Right lobe of liver (tissue), 4 donors: ENCODE data around the gene TMEM132D.

Source experiments
- POLR2A ChIP-seq: fragments of 450-650 bp; IDR thresholded peaks from one replicate; pipeline ENCODE4 v1.6.1; 2017; ENCODE audit warnings: antibody characterized with exemption, mild to moderate bottlenecking
- TF ChIP-seq, protein P1 (sequence below), 4 donors: fragments of 200-600 bp in 3 of 4; fragments of 450-650 bp in 1 of 4; IDR thresholded peaks; one replicate each; pipeline versions ENCODE4 v1.5.1 to v1.8.0; 2016 to 2022; ENCODE audit warnings: antibody characterized with exemption in 4 of 4, mild to moderate bottlenecking in 2 of 4
- donor health status: DM: no; HTN: no; CAD: no.
- donor health status: DM: no; HTN: no; CAD: no.
- donor health status: DM: no; HTN: yes; CAD: no.

DNA sequence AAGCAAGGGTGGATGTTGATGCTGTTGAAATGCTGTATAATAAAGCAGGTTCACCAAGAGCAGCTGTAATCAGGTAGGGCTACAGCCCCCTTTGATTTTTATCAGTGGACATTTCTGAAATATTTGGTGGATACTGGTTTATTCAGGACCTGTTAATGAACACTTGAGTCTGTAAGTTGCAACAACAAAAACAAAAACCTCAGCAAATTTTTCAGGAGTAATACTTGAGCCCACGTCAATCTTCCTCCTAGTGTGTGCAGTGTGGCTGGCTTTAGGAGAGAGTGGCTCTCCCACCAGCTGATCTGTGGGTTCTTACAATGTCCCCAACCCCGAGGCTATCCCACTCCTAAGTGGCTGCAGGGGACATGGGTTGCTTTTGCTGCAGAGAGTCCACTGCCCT lies 702.8 kb downstream of the TMEM132D start:
- TF ChIP-seq, protein P1, sequence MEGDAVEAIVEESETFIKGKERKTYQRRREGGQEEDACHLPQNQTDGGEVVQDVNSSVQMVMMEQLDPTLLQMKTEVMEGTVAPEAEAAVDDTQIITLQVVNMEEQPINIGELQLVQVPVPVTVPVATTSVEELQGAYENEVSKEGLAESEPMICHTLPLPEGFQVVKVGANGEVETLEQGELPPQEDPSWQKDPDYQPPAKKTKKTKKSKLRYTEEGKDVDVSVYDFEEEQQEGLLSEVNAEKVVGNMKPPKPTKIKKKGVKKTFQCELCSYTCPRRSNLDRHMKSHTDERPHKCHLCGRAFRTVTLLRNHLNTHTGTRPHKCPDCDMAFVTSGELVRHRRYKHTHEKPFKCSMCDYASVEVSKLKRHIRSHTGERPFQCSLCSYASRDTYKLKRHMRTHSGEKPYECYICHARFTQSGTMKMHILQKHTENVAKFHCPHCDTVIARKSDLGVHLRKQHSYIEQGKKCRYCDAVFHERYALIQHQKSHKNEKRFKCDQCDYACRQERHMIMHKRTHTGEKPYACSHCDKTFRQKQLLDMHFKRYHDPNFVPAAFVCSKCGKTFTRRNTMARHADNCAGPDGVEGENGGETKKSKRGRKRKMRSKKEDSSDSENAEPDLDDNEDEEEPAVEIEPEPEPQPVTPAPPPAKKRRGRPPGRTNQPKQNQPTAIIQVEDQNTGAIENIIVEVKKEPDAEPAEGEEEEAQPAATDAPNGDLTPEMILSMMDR (IDR thresholded peaks at IDR 0.05): no peak
- no peak for TF ChIP-seq POLR2A
